Dermis blood vessel endothelial cell (primary cell): Measurements from ENCODE around the gene PLPPR2. TPM values are rescaled to one million over a fixed set of nuclear protein-coding genes. Genes with fewer than 3 reads are reported as not detected.
A peak's percentile ranks its signal among the peaks of the same experiment; 100 is the strongest.
"Not testable (repeated sequence)": the region's sequence is repeated elsewhere in the genome, so short reads cannot be mapped to it uniquely, and the experiment has no call there.

Experiments
- DNase-seq: peaks from one replicate; pipeline ENCODE4 v3.0.0; 2010
- total RNA-seq: library from RNA; depleted of rRNA; stranded (reverse); fragments of >200 nt; gene quantifications from 2 replicates; pipeline ENCODE4 v1.2.3, GENCODE V29; 2014

PLPPR2 gene
- total RNA-seq, 1 donor from 2014 or later, result 8.7 TPM

DNA sequence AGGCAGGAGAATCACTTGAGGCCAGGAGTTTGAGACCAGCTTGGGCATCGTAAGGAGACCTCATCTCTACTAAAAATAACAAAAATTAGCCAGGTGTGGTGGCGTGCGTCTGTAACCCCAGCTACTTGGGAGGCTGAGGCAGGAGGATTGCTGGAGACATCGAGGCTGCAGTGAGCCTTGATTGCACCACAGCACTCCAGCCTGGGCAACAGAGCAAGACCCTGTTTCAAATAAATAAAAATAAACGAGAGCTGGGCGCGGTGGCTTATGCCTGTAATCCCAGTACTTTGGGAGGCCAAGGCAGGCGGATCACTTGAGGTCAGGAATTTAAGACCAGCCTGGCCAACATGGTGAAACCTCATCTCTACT is 15.1 kb upstream of the PLPPR2 start:
- not testable (repeated sequence) for DNase-seq

- DNase-seq, result no peak
These were observed 12.8 kb upstream of the PLPPR2 start for GRCh38 chr19:11342429-11342828.

- DNase-seq, result peak; percentile 16
These were observed 10.0 kb upstream of the PLPPR2 start for GRCh38 chr19:11345122-11345803.

- DNase-seq, result peak; percentile 99
These were observed 8.9 kb upstream of the PLPPR2 start, which contains the start of the genes CCDC159 and TMEM205 for GRCh38 chr19:11346104-11346940. TSS of gene CCDC159 (plus strand) at chr19:11346519. CDS start at chr19:11346607, 88 bp downstream. TSS of gene TMEM205 (minus strand) at chr19:11346268. CDS start at chr19:11345619, 649 bp downstream.

DNA sequence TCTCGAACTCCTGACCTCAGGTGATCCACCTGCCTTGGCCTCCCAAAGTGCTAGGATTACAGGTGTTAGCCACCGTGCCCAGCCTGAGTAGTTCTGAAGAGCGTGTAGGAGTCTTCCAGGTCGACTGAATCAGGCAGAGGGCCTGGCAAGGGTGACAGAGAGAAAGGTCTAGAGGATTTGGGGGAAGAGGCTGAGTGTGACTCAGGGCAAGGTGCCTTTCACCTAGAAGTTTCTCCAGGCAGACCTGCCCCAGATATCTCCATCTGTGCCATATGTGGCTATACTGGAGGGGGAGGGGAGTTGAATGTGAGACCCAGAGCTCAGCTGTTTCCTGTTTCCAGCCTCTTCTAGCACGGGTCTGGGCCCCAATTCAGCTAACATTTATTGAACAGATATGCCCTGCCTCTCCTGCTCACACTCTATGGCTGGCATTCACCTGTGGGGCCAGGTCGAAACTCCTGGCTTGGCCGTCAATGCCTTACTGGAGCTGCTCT is 7.6 kb upstream of the PLPPR2 start:
- no peak for DNase-seq

- no peak for DNase-seq
These were observed 6.1 kb upstream of the PLPPR2 start for GRCh38 chr19:11349171-11349570.

DNA sequence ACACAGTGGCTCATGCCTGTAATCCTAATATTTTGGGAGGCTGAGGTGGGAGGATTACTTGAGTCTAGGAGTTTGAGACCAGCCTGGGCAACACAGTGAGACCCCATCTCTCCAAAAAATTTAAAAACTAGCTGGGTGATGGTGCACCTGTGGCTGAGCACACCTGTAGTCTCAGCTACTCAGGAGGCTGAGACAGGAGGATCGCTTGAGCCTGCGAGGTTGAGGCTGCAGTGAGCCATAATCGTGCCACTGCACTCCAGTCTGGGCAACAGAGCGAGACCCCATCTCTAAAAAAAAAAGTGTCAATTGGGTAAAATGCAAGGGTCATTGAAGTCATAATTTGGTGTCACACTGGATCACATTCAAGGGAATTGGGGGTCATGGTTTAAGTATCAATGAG is 1.1 kb upstream of the PLPPR2 start:
- not testable (repeated sequence) for DNase-seq

- DNase-seq, result no peak
These were observed 804 bp downstream of the PLPPR2 start for GRCh38 chr19:11356074-11356397.

DNA sequence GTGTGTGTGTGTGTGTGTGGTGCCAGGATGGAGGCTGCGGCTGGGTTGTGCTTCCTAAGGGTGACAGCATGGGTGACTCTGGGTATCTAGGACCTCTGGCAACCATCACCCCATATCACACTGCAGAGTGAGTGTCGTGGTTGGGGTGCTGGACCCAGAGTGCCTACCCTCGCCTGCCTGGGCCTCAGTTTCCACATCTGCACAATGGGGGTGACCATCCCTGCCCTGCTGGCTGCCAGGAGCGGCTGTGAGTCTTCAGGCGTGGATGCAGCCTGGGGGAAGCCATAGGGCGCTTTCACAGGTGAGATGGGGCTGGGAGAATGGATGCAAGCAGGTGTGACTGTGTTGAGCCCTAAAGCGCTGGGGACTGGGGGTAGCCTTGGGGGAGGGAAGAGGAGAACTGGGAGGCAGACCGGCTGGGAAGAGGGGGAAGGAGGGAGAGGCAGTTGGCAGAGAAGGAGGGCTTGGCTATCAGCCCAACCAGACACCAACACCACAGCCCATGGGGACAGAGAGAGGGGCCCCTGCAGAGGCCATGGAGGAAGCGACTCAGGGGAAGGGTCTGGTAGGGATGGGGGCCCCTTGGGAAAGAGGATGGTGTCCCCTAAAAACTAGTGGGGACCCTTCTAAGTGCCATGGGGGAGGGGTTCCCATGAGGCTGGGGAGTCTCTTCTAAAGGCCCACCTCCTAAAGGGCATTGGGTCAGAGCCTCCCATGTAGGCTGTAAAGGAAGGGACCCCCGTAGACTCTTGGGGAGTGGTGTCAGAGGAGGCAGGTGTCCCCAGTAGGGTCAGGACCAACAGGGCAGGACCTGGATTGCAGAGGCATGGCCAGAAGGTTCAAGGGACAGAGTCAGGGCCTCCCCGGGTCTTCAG is 1.7 kb downstream of the PLPPR2 start:
- DNase-seq, result no peak

GRCh38 chr19:11359421-11359820 is 4.2 kb downstream of the PLPPR2 start:
- DNase-seq, result no peak

DNA sequence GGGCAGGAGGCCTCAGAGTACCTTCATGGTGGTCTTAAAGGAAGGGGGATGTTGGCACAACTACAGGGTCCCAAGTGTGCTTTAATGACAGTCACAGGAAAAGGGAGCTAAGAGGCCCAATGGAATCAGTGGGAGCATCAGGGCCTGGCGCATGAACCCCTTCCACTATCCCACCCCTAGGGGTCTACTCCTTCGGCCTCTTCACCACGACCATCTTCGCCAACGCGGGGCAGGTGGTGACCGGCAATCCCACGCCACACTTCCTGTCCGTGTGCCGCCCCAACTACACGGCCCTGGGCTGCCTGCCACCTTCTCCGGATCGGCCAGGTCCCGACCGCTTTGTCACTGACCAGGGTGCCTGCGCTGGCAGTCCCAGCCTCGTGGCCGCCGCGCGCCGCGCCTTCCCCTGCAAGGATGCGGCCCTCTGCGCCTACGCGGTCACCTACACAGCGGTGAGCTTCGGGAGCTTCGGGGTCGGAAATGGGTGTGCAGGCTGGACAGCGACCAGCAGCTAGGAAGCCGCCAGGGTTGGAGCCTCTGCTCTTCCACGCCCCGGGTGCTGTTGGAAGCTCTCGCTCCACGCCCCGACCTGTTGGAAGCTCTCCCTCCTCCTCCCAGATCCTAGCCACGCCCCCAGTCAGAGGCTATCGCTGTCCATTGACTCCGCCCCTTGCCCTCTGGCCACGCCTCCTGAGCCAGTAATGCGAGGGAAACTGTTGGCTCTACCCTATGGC is 6.0 kb downstream of the PLPPR2 start:
- DNase-seq, result peak; percentile 56

DNA sequence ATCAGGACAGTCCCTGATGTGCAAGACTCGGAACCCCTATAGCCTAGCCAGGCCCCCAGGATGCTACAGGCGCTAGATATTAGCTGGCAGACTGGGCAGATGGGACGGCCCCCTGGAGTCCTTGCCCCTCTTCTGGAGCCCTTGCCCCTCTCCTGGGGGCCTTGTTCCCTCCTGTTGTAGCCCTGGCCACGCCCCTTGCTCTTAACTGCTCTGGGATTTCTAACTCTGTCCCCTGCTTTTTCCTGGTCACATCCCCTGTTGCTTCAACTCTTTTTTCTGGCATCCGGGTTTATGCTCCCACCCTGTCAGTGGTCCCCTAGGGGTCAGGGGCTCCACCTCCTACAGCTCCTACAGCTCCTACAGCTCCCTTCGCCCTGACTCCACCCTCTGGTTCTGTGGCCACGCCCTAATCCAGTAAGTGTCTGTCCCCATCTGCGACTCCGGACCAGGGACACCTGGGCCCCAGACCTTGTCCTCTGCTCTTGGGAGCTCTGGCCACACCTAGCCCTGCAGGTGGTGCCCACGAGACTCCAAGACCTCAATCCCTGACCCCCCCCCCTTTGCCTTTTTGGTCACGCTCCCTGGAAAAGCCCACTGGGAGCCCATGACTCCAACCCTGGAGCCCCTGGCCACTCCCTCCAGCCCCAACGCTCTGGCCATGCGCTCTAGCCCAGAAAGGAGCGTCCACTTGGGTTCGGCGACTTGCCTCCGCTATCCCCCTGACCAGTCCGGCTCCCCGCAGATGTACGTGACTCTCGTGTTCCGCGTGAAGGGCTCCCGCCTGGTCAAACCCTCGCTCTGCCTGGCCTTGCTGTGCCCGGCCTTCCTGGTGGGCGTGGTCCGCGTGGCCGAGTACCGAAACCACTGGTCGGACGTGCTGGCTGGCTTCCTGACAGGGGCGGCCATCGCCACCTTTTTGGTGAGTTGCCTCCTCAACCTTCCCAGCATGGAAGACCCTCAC is 6.8 kb downstream of the PLPPR2 start:
- no peak for DNase-seq

DNA sequence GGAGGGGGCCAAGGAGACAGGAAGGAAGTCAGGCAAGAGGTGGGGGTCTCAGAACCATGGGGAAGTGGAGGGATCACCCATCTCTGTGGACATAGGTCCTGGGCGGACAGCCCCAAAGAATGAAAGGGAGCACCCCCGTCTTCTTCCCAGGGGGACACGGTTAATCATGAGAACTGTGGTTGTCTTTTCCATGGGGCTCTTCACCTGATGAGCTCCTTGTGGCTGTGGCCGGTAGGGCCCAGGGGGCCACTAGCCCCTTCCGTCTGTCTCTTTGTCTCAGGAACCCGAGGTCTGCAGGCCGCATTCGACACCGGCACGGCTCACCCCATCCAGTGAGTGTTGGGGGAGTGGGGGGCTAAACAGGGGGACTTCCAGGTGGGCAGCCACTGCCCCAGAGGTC is 8.6 kb downstream of the PLPPR2 start:
- DNase-seq, result no peak

- no peak for DNase-seq
These were observed 9.2 kb downstream of the PLPPR2 start for GRCh38 chr19:11364296-11364904.

- DNase-seq, result no peak
These were observed 9.7 kb downstream of the PLPPR2 start for GRCh38 chr19:11364935-11365334.

DNA sequence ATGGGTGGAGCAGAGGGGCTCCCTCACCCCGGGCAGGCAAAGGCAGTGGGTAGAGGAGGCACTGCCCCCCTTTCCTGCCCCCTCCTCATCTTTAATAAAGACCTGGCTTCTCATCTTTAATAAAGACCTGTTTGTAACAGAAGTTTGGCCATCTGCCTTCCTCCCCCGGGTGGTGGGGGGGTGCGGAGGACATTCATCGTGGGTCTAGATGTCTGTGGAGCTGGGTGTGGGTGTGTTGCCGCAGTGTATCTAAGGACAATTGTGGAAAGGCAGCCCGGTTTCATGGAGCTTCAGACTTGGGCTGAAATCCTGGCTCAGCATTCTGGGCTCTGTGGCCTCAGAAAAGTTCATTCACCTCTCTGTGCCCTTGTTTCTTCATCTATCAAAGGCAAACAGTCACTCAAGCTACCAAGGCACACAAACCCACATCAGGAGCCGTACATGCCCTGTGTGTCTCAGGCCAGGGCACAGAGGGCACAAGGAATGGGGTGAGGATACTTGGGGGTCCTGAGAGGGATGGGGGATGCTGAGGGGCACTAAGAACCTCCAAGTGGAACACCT is 10.4 kb downstream of the PLPPR2 start:
- DNase-seq, result no peak

- no peak for DNase-seq
These were observed 12.3 kb downstream of the PLPPR2 start for GRCh38 chr19:11367528-11367927.

DNA sequence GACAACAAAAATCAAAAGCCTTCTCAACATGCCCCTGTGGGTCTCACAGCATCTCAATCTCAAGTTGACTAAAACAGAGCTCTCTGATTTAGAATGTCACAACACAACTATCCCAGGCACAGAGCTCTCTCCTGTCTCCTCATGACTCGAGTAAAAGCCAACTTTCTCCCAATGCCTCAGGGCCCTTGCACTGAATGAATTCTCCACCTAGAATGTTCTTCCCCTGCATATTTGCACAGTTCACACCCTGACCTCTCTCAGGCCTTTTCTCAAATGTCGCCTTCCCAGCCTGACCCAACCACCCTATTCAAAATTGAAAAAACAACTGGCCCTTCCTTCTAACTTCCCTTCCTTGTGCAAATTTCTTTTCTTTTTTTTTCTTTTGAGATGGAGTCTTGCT is 15.5 kb downstream of the PLPPR2 start:
- DNase-seq, result no peak

- no peak for DNase-seq
These were observed 18.1 kb downstream of the PLPPR2 start for GRCh38 chr19:11373166-11373884.
